CD4-positive, alpha-beta T cell (primary cell): ENCODE results near the gene HOXA5. TPM values are rescaled to one million over a fixed set of nuclear protein-coding genes. Genes with fewer than 3 reads are reported as not detected.
A peak's percentile ranks its signal among the peaks of the same experiment; 100 is the strongest.

Experiments
- ATAC-seq: fragments of 200-7000 bp; cut with Tn5 transposase; one replicate; pipeline ENCODE4 v1.10.0; 2022; ENCODE audit warnings: mild to moderate bottlenecking; ENCODE audit not compliant: poor library complexity
- CTCF ChIA-PET: fragments of 350-600 bp; sonication (Branson Sonifier 250); formaldehyde crosslinking; loops from one replicate; lab custom pipeline; 2021; ENCODE audit warnings: antibody characterized with exemption, inconsistent platforms; lab: Charles Lee
- POLR2A ChIA-PET: fragments of 350-600 bp; sonication (Branson Sonifier 250); formaldehyde crosslinking; loops from one replicate; lab custom pipeline; 2021; ENCODE audit warnings: antibody characterized with exemption, inconsistent platforms; lab: Charles Lee
- DNase-seq, 14 experiments: peaks; one replicate each; pipeline ENCODE4 v3.0.0-alpha.2; 2013 to 2020; ENCODE audit warnings: mixed read lengths in 2 of 14
- H3K27ac ChIP-seq, 2 donors: one replicate each; pipeline versions ENCODE4 v1.5.1 to v1.7.0; 2013; ENCODE audit warnings: low read length in 2 of 2, low read depth in 1 of 2, mild to moderate bottlenecking in 1 of 2
- H3K27me3 ChIP-seq, 2 experiments: 1 replicate in 1 of 2; 2 replicates in 1 of 2; pipeline versions ENCODE4 v1.6.1 to v1.7.0; 2013; ENCODE audit warnings: low read length in 2 of 2, control low read depth in 1 of 2, mild to moderate bottlenecking in 1 of 2, moderate library complexity in 1 of 2; ENCODE audit not compliant: insufficient read depth in 2 of 2, control insufficient read depth in 1 of 2
- H3K36me3 ChIP-seq: one replicate; pipeline ENCODE4 v1.6.1; 2013; ENCODE audit warnings: low read length, control low read depth; ENCODE audit not compliant: insufficient read depth
- H3K4me1 ChIP-seq: one replicate; pipeline ENCODE4 v1.6.1; 2013; ENCODE audit warnings: low read length, control low read depth; ENCODE audit not compliant: insufficient read depth
- H3K4me3 ChIP-seq: one replicate; pipeline ENCODE4 v1.5.1; 2013; ENCODE audit warnings: mild to moderate bottlenecking, low read length, moderate library complexity
- H3K9me3 ChIP-seq, 2 experiments: 1 replicate in 1 of 2; 2 replicates in 1 of 2; pipeline versions ENCODE4 v1.6.1 to v1.7.0; 2013; ENCODE audit warnings: low read length in 2 of 2, mild to moderate bottlenecking in 2 of 2, control low read depth in 1 of 2, moderate library complexity in 1 of 2; ENCODE audit not compliant: control insufficient read depth in 1 of 2, insufficient read depth in 1 of 2
- H3K27ac Mint-ChIP-seq: one replicate; pipeline ENCODE4 v1.8.0; 2020; ENCODE audit warnings: mixed read lengths
- H3K27me3 Mint-ChIP-seq: one replicate; pipeline ENCODE4 v1.8.0; 2021; ENCODE audit warnings: mixed read lengths
- H3K36me3 Mint-ChIP-seq: one replicate; pipeline ENCODE4 v1.8.0; 2021; ENCODE audit warnings: low read depth, mixed read lengths
- H3K4me1 Mint-ChIP-seq: one replicate; pipeline ENCODE4 v1.8.0; 2021; ENCODE audit warnings: low read depth, mixed read lengths
- H3K4me3 Mint-ChIP-seq: one replicate; pipeline ENCODE4 v1.8.0; 2020; ENCODE audit warnings: mild to moderate bottlenecking, mixed read lengths
- H3K9me3 Mint-ChIP-seq: one replicate; pipeline ENCODE4 v1.8.0; 2020; ENCODE audit warnings: mixed read lengths
- CTCF ChIP-seq: fragments of 200-600 bp; IDR thresholded peaks from one replicate; pipeline ENCODE4 v1.8.0; 2022; ENCODE audit warnings: antibody characterized with exemption, mild to moderate bottlenecking
- intact Hi-C, 2 experiments: fragments of 100-400 bp; cut with DNase I in 1 of 2; cut with micrococcal nuclease in 1 of 2; formaldehyde crosslinking; loops; one replicate each; pipeline versions ENCODE4 v1.15.1 to v1.9.0; 2023 to 2025; cut with DNase I, micrococcal nuclease
- total RNA-seq, 174 experiments: library from RNA in 2 of 174; stranded (reverse) in 2 of 174; gene quantifications; one replicate each; pipeline ENCODE4 v1.2.3 and lab custom pipeline; 2021 to 2026

The HOXA5 gene
- total RNA-seq, 2 experiments from 2014 or later, result not detected

- H3K27ac Mint-ChIP-seq, result no peak overlapping the region
- POLR2A ChIA-PET, result no interaction called here
- no peaks in the 10 kb centered on the region for H3K9me3 Mint-ChIP-seq
- Histone ChIP-seq H3K4me3 (no peak overlapping the region), H3K36me3 (no peaks in the 10 kb centered on the region), H3K27ac (no peak overlapping the region), H3K9me3 (peaks cover 0 to 62% of the 10 kb centered on the region in 2 experiments), H3K27me3 (peaks cover 85 to 96% of the 10 kb centered on the region in 2 experiments), H3K4me1 (peaks cover 59% of the 10 kb centered on the region)
- peaks cover 4% of the 10 kb centered on the region for H3K36me3 Mint-ChIP-seq
- peaks cover 93% of the 10 kb centered on the region for H3K27me3 Mint-ChIP-seq
- intact Hi-C loops, result loop anchor here (5.0 to 10.0 kb wide), 6 partner anchors 496 to 1311 kb away; partner anchors contain the start of gene SNX10 (in 1 of the 2)
- no peak for TF ChIP-seq CTCF
- H3K4me3 Mint-ChIP-seq, result peak overlapping the region; percentile 57
- peak in 3 of 14 experiments; percentile 2 to 28 (median 11) for DNase-seq
- peaks cover 46% of the 10 kb centered on the region for H3K4me1 Mint-ChIP-seq
- CTCF ChIA-PET, result interaction anchor here (0.7 to 3.7 kb wide), 6 partner anchors 13 to 1271 kb away, joined by 3 to 51 read pairs (median 10); no protein-coding TSS in a partner anchor
- no peak for ATAC-seq
Observed at GRCh38 chr7:27163288-27164044, 20.0 kb upstream of the HOXA5 start.

- H3K4me3 ChIP-seq, result no peak overlapping the region
- intact Hi-C loops, result loop anchor here (5.0 to 10.0 kb wide), 6 partner anchors 495 to 1310 kb away; partner anchors contain the start of gene SNX10 (in 1 of the 2)
- H3K9me3 ChIP-seq, result peaks cover 0 to 63% of the 10 kb centered on the region in 2 experiments
- Mint-ChIP-seq H3K27ac (no peak overlapping the region), H3K27me3 (peaks cover 93% of the 10 kb centered on the region), H3K36me3 (peaks cover 4% of the 10 kb centered on the region), H3K4me3 (peak overlapping the region; percentile 46), H3K9me3 (no peaks in the 10 kb centered on the region), H3K4me1 (peaks cover 46% of the 10 kb centered on the region)
- peaks cover 85 to 96% of the 10 kb centered on the region in 2 experiments for H3K27me3 ChIP-seq
- POLR2A ChIA-PET, result interaction anchor here (0.8 to 1.5 kb wide), 2 partner anchors 14 to 30 kb away, joined by 3 to 5 read pairs; no protein-coding TSS in a partner anchor
- TF ChIP-seq CTCF, result no peak
- H3K36me3 ChIP-seq, result no peaks in the 10 kb centered on the region
- ATAC-seq, result no peak
- CTCF ChIA-PET, result interaction anchor here (0.7 to 3.7 kb wide), 8 partner anchors 13 to 1270 kb away, joined by 3 to 51 read pairs (median 8); no protein-coding TSS in a partner anchor
- DNase-seq, result no peak
- H3K27ac ChIP-seq, result no peak overlapping the region
- H3K4me1 ChIP-seq, result peaks cover 61% of the 10 kb centered on the region
Observed at GRCh38 chr7:27162561-27163287, 19.2 kb upstream of the HOXA5 start.
